Stimulated activated CD4-positive, alpha-beta T cell treated with anti-CD3 and anti-CD28 coated beads, Interleukin-15, amount 100 ng/mL, for 1 hour (primary cell): Measurements from ENCODE around the gene MAPK13.
"Not testable (repeated sequence)": the region's sequence is repeated elsewhere in the genome, so short reads cannot be mapped to it uniquely, and the experiment has no call there.

Experiments used
- DNase-seq, 2 donors: peaks; one replicate each; pipeline ENCODE4 v3.0.0-alpha.2; 2020; ENCODE audit warnings: low read depth in 1 of 2, low spot score in 1 of 2

MAPK13 gene

DNA sequence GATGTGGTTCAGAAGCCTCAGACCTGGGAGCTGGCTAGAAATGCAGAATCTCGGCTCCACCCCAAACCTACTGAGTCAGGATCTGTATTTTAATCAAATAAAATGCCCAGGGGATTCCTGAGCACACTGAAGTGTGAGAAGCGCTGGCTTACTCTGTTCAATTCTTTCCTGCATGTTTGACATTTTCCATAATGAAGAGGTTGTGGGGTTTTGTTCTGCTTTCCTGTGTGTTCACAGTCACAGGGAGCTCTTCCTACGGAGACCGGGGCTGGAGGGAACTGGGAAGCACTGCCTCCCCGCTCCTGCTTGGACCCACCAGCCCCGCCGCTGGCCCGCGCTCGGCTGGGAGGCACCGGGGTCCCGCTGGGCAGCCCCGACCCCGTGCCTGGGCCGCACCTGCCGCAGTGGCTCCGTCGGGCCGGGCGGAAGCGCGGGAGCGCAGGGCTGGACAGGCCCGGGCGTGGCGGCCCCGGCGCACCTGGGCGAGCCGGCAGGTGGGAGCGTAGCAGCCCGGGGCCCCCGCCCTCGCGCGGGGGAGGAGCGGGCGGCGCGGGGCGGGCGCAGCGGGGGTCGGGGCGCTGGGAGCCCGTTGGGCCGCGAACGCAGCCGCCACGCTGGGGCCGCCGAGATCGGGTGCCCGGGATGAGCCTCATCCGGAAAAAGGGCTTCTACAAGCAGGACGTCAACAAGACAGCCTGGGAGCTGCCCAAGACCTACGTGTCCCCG is at the start of gene MAPK13:
Gene MAPK13, plus strand, starts transcription at position 573 of the 726 bp plus-strand sequence. Its CDS starts 70 bp downstream, at position 643.
- peak in 1 of 2 donors; percentile 27 for DNase-seq

DNA sequence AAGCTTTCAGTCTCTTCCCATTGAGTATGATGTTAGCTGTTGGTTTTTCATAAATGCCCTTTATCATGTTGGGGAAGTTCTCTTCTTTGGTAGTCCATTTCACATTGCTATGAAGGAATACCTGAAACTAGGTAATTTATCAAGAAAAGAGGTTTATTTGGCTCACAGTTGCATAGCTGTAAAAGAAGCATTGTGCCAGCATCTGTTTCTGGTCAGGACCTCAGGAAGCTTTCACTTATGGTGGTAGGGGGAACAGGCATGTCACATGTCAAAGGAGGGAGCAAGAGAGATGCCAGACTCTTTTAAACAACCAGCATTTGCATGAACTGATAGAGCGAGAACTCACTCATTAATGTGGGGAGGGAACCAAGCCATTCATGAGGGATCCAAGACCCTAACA is 48.0 kb upstream of the MAPK13 start:
- DNase-seq = no peak

DNA sequence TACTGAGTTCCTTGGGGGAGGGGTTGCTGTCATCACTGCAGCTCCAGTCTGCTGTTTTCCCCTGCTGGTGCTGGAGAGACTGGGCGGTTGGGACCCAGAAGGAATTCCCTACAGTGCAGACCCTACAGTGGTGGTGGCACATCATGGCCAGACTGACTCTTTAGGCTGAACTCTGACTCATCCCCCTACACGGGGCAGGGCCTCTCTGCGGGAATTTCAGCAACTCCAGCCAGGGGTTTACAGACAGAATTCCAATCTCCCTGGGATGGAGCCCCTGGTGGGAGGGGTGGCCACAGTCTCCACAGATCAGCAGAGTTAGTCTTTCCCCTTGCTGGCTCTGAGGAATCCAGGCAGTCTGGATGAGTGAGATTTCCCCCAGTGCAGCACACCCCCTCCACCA is 46.9 kb upstream of the MAPK13 start:
- DNase-seq = no peak

DNA sequence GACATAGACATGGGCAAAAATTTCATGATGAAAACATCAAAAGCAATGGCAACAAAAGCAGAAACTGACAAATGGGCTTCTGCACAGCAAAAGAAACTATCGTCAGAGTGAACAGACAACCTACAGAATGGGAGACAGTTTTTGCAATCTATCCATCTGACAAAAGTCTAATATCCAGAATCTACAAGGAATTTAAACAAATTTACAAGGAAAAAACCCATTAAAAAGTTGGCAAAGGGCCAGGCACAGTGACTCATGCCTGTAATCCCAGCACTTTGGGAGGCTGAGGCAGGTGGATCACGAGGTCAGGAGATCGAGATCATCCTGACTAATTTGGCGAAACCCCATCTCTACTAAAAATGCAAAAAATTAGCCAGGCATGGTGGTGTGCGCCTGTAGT is 42.1 kb upstream of the MAPK13 start:
- not testable (repeated sequence) for DNase-seq

DNA sequence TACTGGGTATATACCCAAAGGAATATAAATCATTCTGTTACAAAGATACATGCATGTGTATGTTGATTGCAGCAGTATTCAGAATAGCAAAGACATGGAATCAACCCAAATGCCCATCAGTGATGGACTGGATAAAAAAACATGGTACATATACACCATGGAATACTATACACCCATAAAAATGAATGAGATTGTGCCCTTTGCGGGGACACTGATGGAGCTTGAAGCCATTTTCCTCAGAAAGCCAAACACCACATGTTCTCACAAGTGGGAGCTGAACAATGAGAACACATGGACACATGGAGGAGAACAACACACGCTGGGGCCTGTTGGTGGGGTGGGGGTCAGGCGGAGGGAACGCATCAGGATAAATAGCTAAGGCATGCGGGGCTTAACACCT is 41.3 kb upstream of the MAPK13 start:
- no peak for DNase-seq

DNA sequence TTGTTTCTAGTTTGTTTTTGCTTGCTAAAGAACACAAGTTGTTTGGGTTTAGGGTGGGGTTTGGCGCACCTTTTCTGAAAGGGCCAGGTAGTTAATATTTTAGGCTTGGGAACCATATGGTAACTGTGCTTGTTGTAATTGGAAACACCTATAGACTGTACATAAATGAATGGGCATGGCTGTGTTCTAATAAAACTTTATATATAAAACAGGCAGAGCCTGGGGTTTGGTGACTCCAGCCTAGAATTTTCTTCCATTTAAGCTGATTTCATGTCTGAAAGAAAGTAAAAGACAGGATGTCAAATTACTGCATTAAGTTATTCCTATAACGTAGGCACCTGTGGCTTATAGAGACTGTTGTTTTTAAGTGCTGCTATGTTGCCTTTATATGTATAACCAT is 36.1 kb upstream of the MAPK13 start:
- DNase-seq = no peak

DNA sequence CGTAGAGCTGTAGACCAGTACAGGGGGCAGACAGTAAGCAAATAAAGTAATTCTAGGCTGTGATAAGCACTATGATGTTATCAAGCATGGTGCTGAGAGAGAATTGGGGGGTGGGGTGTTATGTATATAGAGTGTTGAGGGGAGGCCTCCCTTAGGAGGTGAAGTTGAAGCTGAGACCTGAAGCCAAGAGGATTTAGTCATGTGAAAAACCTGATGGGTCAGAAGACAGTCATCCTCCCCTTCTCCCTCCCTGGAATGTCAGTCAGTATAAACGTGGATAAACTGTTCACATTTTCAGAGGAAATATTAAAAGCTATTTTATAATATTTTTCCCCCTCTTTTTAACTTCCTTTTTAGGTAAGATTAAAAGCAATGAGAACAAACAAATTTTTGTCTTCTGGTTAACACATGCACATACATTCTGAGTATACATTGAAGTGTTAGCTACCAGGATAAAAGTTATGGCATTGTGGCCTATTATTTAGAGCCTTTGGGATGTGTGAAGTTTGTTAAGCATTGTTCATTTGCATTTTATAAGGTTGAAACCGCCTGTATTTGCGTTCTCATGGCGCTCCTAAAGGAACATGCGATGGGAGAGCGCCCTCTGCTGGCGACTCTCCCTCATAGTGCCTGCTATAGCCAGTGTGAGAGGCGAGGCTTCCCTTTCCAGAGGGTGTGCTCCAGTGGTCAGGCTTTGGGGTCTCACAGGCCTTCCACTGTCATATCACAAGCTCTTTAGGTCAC is 35.4 kb upstream of the MAPK13 start:
- peak; percentile 63 to 74 for DNase-seq

DNA sequence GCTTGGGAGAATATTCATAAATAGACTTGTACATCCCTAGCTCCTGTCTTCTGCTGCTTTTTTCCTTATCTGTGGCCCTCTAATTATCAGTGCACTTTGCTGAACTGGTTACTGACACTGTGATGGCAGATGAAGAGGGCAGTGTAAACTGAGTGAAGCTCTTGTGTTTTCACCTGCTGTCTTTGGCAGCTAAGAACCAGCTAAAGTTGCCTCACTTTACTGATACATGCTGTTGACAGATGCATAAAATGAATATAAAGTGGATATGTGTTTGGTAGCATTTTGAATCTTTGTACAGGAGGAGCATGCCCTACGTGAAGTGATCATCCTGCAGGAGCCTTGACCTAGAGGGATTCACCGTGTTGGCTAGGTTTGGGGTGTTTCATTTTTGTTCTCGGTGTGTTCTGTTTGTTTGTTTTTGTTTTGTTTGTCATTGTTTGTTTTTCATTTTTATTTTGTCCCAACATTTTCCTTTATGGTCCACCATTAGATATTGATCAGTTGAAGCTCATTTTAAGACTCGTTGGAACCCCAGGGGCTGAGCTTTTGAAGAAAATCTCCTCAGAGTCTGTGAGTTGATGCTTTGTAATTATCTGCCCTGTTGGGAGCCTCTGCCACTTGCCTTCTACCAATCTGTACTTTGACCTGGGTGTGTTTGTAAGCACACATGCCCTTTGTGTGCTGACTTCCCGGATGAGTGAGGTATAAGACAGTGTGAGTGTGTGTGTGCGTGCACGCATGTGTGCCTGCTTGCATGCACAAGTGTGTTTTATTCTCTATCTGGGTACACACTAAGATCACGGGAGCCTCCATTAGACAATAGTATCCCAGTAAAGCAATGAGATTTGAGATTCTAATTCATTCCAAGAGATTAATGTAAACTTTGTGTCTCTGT is 34.6 kb upstream of the MAPK13 start:
- no peak for DNase-seq

DNA sequence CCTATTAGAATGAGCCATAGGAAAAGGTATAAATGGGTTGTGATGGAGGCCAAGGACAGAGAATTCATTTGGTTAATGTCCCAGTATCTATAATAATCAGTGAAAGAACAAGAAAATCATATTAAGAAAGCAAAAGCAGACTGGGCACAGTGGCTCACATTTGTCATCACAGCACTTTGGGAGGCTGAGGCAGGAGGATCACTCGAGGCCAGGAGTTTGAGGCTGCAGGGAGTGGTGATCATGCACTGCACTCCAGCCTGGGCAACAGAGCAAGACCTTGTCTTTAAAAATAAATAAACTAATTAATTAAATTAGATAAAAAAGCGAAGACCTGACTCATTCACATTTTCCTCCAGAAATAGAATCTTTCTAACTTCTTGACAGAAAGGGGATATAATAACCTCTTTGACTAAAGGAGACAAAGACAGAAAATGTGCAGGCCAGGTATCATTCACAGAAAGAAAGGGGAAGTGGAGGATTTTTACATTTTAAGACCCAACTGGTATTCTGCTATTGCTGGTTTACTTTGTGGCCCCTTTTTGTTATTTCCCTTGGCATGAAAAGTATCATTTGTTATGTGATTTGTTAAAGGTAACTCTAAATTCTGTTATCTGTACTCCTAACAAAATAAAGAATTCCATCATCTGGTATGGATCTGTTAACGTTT is 31.9 kb upstream of the MAPK13 start:
- DNase-seq = no peak

DNA sequence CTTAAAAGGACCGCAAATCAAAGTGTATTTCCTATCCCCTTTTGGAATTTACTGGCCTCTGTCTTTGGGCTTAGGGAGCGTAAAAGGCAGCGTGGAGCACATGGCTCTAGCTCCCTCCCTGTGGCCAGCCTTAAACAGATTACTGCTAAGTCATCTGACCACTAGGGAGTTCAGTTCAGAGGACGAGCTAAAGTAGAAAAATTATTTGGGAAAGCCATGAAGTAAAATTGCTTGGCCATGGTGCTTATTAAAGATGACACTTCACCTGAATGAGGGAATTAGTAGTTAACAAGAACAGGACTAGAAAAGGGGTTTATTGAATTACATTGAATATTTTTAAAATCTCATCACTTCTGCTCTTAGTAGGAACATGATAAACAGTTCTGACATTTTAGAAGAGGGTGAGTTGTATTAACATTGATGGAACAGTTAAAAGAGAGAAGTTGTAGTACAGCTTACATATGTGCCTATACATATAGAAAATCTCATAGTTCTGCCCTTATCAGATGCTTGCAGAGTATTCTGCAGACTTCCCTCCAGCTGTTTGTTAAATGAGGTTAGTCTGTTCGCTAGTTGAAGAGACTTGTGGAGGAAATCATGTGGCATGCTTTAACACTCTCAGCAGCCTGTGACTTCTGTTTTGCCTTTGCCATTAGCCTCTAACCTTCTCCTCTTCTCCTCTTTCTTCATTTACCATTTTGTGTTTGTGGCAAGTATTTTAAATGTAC is 31.2 kb upstream of the MAPK13 start:
- no peak for DNase-seq

DNA sequence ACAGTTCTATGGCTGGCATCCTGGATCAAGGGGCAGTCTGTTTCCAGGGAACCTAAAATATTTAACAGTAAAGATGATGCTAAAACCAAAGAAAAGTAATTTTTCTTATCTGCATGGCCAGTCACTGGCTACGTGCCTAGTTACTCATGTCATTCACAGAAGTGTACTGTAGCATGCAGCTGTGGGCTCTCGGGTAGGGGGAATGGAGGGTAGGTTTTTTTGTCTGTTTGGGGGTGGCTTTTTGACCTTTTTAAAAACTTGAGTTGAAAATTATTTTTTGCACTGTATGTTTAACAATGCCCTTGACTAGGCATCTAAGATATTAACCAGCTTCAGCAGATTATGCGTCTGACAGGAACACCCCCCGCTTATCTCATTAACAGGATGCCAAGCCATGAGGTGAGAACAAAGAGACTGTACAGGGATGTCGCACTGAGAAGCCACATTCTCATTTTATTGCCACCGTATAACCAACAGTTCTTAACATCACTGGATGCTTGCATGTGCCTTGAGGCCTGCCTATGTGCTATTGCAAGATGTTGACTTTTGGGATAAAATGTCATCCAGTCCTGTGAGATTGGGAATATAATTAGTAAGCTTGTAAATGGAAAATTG is 30.3 kb upstream of the MAPK13 start:
- DNase-seq = no peak

DNA sequence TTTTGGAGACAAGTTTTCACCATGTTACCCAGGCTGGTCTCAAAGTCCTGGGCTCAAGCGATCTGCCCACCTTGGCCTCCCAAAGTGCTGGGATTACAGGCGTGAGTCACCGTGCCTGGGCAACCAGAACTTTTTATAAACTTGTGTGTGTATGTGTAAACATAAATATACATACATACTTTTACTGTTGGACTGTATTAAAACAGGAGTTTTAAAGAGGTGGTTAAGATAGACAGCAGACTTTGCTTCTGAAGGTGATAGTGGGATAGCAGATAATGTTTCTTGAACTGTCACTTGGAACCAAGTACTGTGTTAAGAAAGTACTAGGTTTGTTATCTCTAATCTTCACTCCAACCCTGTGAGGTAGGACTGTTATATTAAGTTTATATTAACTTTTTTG is 28.6 kb upstream of the MAPK13 start:
- DNase-seq = no peak

DNA sequence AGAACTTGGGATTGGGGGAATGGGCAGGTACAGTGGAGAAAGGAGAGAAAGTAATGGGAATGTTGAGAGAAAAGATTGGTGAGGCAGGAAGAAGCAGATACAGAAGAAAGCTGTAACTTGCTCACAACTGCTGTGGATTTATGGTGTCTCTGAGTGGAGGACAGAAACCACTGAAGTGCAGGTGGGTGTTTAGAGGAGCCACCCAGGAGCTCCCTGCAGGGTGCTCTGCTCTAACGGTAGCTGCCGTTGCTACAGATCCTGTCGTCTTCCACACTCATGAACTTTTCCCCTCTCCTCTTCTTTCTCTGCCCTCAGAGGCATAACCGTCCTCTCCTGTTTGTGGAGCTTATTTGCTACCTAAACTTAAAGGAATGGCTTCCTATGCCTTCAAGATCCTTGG is 27.5 kb upstream of the MAPK13 start:
- no peak for DNase-seq

DNA sequence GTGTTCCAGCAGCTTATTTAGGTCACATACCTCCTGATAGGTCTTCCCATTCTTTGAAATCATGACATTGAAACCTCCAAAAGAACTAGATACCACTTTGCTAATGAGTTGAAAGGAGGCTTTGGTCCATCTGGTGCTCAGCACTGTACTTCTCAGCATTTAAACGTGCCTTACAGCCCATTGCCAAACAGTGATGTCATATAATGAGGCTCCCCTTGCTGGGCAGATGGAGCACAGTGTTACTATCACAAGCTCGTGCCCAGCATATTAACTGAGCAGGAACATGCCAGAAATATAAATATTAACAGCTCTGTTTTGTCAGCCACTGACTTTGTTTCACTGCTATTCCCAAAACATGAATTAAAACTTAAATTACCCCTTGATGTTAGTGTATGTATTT is 25.5 kb upstream of the MAPK13 start:
- DNase-seq = no peak

DNA sequence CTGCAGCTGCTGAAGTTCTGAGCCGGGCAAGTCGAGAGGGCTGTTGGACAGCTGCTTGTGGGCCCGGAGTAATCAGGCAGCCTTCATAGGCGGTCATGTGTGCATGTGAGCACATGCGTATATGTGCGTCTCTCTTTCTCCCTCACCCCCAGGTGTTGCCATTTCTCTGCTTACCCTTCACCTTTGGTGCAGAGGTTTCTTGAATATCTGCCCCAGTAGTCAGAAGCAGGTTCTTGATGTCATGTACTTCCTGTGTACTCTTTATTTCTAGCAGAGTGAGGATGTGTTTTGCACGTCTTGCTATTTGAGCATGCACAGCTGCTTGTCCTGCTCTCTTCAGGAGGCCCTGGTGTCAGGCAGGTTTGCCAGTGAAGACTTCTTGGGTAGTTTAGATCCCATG is 21.2 kb upstream of the MAPK13 start:
- DNase-seq = no peak

DNA sequence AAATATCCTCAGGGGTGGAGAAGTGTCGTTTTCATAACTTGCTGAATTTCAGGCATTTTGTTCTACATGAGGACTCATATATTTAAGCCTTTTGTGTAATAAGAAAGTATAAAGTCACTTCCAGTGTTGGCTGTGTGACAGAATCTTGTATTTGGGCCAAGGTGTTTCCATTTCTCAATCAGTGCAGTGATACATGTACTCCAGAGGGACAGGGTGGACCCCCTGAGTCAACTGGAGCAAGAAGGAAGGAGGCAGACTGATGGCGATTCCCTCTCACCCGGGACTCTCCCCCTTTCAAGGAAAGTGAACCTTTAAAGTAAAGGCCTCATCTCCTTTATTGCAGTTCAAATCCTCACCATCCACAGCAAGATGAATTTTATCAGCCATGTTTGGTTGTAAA is 20.3 kb upstream of the MAPK13 start:
- no peak for DNase-seq

DNA sequence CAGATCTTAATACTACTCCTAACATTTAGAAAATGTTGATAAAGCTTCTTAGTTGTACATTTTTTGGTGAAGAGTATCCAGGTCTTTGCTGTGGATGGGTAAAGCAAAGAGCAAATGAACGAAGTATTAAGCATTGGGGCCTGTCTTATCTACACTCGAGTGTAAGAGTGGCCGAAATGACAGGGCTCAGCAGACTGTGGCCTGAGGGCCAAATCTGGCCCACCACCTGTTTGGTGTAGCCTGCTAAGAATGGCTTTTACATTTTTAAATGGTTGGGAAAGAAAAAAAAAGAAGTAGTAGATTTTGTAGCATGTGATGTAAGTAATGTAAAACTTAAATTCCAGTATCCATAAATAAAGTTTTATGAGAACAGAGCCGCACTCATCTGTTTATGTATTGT is 19.4 kb upstream of the MAPK13 start:
- no peak for DNase-seq

DNA sequence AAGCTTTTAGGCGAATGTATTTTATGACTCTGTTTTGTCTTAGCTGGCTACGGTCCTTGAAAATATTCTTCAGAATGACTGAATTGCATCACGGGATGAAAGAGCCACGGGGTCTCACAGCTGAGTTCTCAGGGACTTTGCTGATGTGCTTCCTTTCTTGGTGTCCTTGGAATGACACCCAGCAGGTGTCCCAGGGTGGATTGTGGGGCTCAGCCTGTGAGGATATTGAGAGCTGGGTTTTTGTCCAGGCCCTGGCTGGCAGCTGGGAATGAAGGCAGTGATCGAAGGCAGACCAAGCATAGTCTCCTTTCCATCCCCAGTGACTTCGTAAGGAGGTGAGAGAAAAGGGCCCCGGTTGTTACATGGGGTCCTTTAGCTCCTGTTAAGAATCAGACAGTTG is 18.8 kb upstream of the MAPK13 start:
- DNase-seq = no peak

DNA sequence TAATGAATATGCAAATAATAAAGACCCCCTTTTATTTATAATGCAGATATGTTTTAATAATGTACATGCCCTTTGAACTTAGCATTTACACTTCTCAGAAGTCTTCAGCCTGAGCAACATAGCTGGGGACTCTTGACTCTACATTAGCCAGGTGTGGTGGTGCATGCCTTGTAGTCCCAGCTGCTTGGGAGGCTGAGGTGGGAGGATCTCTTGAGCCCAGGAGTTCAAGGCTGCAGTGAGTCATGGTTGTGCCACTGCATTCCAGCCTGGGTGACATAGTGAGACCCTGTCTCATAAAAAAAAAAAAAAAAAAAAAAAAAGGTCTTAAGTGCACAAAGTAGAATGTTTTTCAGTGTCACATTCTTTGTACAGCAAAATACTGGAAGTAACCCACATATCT is 17.3 kb upstream of the MAPK13 start:
- no peak for DNase-seq

DNA sequence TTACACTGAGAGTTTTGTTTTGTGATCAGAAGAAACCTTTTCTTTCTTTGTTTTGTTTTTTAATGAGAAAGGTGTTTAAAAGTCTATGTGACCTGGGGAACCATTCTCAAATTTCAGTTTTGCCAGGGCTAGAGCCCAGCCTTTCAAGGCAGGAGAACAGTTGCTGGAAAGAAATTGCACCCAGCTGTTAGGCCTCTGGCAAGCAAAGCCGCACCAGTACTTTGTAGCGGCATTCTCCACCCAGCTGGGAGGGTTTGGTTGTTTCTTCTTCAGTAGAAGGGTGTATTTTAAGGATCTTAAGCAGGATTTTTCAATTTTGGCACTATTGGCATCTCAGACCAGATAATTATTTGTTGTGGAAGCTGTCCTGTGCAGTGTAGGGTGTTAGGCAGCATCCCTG is 16.6 kb upstream of the MAPK13 start:
- DNase-seq = no peak
